HG03135 (cell line): Measurements from ENCODE around the gene RIC8A.

ENCODE experiments used
- ATAC-seq: cut with Tn5 transposase; IDR thresholded peaks from one replicate; pipeline ENCODE4 v1.9.1; 2021; ENCODE audit warnings: mild to moderate bottlenecking, moderate library complexity; ENCODE audit not compliant: unreplicated experiment

Gene RIC8A

DNA sequence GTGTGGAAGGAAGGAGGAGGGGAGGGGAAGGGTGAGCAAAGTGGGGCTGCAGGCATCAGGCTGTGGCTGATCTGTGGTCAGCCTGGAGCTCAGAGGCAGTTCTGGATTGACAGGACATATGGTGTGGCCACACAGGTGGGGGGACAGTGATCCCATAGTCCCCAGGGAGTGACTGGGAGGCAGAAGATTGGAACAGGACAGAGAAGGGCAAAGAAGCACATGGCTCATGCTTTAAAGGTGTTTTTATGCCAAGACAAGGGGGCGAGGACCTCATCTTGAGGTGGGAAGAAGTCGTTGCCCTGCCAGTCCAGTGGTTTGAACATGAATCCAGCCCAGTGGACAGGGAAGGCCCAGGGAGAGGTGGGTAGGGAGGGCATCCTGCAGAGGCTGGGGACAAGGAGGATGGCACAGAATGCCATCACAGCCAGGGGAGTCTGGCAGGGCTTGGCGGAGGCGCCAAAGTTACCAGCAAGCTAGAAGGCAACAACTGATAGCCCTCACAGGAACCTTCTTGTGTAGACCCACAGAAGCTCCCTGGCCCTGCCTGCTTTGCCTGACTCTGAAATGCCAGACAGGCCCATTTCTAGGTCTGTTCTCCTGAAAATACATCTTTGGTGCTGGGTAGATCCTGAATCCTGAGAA, 3.4 kb upstream of the RIC8A start:
- ATAC-seq: no peak

DNA sequence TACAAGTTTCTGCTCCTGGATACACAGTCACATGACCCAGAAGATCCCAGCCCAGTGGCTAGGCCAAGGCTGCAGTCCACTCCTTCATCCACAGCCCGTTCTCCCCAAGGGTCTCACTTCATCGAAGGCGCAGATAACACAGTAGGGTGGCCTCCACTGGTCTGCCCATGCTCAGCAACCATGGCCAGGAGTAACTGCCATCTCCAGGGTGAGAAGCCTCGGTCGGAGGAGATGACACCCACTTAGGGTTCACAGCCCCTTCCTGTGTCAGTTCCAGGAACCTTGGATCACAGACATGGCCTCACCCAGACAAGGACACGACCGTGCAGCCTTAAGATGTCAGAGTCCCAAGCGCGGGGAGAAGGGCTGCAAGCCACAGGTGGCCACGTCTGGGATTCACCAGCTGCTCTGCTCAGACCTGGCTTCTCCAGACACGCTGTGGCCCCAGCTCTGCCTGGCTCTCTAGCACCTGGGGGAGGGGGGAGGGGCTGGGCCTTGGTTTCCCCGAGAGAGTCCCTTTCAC, 2.9 kb upstream of the RIC8A start:
- ATAC-seq: no peak

GRCh38 chr11:205221-206001, 2.1 kb upstream of the RIC8A start:
- no peak for ATAC-seq

- ATAC-seq: no peak
Measured at GRCh38 chr11:206002-206384, 1.5 kb upstream of the RIC8A start.

DNA sequence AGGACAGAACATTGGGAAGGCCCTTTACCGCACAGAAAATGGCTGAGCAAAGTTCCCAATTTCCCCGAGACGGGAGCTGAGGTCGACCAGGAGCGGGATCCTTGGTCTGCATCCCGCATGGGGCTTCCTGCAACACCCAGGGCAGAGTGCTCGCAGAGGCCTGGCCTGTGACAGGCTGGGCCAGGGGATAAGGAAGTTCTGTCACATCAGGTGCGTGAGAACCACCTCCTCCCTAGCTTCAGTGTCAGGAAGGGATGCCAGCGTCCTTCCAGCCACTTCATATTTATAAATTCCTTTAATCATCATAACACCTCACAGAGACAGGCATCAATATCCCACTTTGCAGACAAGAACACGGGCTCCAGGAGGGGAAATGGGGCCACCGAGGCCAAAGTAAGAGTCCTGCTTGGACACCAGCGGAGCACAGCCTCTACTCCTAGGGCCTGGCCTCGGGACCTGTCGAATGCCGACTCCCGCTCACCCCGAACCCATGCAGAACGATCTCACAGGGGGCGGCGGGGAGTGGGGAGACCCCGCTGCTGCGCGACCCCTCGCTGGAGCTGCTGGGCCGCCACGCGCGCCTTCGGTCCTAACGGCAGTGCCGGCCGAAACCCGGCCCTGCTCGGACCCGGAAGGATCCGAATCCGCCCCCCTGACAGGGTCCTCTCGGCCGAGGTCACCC, 841 bp upstream of the RIC8A start:
- peak; percentile 2 for ATAC-seq

DNA sequence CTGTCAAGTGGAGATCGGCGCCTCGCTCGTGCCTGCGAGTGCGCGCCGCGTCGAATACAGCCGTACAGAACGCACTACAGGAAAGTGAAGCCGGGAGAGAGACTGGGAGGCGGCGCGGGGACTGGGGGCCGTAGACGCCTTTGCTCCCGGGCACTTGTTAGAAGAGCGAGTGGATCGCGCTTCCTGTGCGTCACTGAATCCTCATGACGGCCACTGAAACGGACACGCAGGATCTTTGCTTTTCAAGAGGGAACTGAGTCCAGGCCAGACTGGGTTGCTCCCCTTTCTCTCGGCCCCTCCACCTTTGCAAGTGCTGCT, 314 bp downstream of the RIC8A start:
- peak; percentile 5 for ATAC-seq

DNA sequence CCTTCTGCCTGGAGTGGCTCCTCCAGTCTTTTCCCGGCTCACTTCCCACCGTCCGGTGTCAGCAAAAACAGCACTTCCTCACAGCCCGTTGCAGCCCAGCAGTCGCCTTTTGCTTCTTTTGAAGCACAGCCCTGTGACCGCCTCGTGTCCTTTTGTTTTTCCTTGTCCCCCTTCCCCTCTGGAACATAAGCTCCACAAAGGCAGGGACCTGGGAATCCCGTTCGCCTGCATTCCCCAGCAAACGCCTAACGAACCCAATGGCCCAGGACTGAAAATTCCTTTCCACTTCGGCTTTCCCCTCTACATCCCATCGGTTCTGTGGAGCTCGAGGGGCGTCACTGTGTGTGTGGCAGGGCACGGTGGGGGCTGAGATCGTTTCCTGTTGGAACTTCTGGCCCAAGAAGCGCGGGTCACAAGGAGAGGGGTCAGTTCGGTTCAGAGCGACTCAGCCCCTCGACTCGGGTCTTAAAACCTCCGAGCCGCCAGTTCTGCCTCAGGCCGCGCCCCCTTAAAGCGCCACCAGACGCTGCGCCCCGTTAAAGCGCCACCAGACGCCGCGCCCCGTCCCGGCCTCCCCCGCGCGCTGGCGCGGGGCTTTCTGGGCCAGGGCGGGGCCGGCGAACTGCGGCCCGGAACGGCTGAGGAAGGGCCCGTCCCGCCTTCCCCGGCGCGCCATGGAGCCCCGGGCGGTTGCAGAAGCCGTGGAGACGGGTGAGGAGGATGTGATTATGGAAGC, 841 bp downstream of the RIC8A start:
- peak; percentile 35 for ATAC-seq

DNA sequence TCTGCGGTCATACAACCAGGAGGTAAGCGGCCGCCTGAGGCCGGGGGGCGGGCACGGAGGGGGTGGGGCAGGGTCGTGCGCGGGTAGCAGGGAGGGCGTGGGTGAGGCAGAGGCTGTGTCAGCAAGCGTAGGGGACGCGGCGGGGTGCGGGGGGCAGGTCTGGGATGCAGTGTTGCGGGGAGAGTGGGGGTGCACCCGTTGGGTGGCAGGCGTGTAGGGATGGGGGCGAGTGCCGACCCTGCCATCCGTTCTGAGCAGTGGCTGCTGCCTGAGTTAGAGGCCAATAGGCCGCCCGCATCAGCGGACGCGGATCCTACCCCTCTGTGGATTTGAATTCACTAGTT, 1.4 kb downstream of the RIC8A start:
- ATAC-seq: no peak

- ATAC-seq: no peak
Measured at GRCh38 chr11:209275-210121, 2.0 kb downstream of the RIC8A start.

DNA sequence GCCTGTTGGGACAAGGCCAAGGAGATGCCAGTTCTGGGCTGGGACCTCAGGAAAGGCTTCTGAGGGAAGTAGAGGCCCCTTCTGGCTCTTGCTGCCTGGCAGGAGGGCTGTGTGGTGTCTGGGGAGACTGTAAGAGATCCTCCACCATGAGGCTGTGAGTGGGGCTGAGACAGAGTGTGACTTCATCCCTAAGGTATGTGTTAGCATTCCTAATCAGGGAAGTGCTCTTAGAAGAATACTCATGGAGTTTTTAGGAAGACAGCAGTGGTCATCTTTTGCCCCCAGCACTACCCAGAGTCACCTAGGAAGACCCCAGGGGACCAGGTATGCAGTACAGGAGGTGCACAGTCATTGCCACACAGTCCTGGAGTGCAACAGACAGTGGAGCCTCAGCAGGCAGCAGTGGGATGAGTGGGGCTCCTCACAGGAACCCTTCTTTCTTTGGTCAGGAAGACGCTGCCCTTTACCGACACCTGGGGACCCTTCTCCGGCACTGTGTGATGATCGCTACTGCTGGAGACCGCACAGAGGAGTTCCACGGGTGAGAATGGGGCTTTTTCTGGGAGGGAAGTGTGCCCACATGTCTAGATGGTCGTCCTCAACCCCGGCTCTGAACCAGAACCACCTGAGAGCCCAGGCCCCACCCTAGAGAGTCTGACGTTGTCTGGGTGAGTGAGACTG, 2.8 kb downstream of the RIC8A start:
- ATAC-seq: no peak

GRCh38 chr11:210803-211180, 3.3 kb downstream of the RIC8A start:
- ATAC-seq: no peak

DNA sequence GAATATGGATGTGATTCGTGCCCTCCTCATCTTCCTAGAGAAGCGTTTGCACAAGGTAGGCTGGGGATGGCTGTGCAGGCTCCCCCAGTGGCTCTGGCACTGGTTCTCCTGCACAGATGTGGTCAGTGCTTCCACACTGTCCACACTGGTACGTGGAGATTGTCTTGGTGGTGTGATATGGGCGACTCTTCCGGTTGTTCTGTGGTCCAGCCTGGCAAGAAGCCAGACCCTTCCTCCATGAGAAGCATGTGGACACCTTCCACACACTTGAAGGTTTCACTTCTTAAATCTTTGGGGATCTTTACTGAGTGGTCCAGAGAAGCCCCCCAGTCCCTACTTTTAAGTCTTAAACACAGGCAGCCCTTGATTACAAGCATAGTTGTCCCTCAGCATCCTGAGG, 3.8 kb downstream of the RIC8A start:
- no peak for ATAC-seq

GRCh38 chr11:211741-212140, 4.2 kb downstream of the RIC8A start:
- ATAC-seq: no peak

GRCh38 chr11:212150-213100, 4.9 kb downstream of the RIC8A start:
- ATAC-seq: no peak

GRCh38 chr11:213111-213510, 5.6 kb downstream of the RIC8A start:
- no peak for ATAC-seq

DNA sequence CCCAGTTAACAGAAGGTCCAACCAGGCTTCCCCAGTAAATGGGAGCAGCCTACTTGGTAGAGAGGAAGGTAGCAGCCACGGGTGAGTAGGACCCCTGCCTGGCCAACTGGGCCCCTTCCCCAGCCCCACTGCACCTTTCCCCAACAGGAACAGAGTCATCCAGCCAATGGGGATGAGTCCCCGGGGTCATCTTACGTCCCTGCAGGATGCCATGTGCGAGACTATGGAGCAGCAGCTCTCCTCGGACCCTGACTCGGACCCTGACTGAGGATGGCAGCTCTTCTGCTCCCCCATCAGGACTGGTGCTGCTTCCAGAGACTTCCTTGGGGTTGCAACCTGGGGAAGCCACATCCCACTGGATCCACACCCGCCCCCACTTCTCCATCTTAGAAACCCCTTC, 6.6 kb downstream of the RIC8A start:
- ATAC-seq: no peak

- ATAC-seq: no peak
Measured at GRCh38 chr11:215581-216037, 8.1 kb downstream of the RIC8A start.

- no peak for ATAC-seq
Measured at GRCh38 chr11:216081-216974, 8.8 kb downstream of the RIC8A start.
